Neuronal stem cell (in vitro differentiated cells): ENCODE measurements around the gene SGSM1.

Source experiments
- DNase-seq: peaks from one replicate; pipeline ENCODE4 v3.0.0-alpha.2; 2013; ENCODE audit warnings: low spot score
- H2AFZ ChIP-seq: one replicate; pipeline ENCODE4 v1.6.1; 2013; ENCODE audit warnings: mild to moderate bottlenecking, low read length, inconsistent platforms
- H2AK5ac ChIP-seq: 2 replicates; pipeline ENCODE4 v1.6.1; 2013; ENCODE audit warnings: low read depth, mild to moderate bottlenecking, inconsistent platforms, low read length, moderate library complexity, mixed read lengths
- H2BK120ac ChIP-seq: 2 replicates; pipeline ENCODE4 v1.6.1; 2013; ENCODE audit warnings: low read depth, mild to moderate bottlenecking, inconsistent platforms, low read length, moderate library complexity, mixed read lengths
- H2BK12ac ChIP-seq: one replicate; pipeline ENCODE4 v1.6.1; 2013; ENCODE audit warnings: low read length, inconsistent platforms
- H2BK15ac ChIP-seq: 2 replicates; pipeline ENCODE4 v1.6.1; 2013; ENCODE audit warnings: mild to moderate bottlenecking, low read length, inconsistent platforms, mixed read lengths
- H2BK5ac ChIP-seq: one replicate; pipeline ENCODE4 v1.6.1; 2013; ENCODE audit warnings: inconsistent platforms, mild to moderate bottlenecking, low read length, moderate library complexity
- H3K14ac ChIP-seq: one replicate; pipeline ENCODE4 v1.6.1; 2013; ENCODE audit warnings: low read length, inconsistent platforms
- H3K18ac ChIP-seq: 2 replicates; pipeline ENCODE4 v1.6.1; 2013; ENCODE audit warnings: low read length, inconsistent platforms
- H3K23ac ChIP-seq: 2 replicates; pipeline ENCODE4 v1.6.1; 2013; ENCODE audit warnings: low read depth, mild to moderate bottlenecking, mixed read lengths, low read length, inconsistent platforms; ENCODE audit not compliant: poor library complexity
- H3K27ac ChIP-seq: replicated peaks from 3 replicates; pipeline ENCODE4 v1.5.1; 2013; ENCODE audit warnings: low read length, inconsistent platforms
- H3K27me3 ChIP-seq, 3 experiments: 2 replicates each; pipeline ENCODE4 v1.6.1; 2013; ENCODE audit warnings: low read length in 3 of 3, mild to moderate bottlenecking in 2 of 3, inconsistent platforms in 1 of 3, low read depth in 1 of 3, mixed read lengths in 1 of 3, moderate library complexity in 1 of 3; ENCODE audit not compliant: control insufficient read depth in 3 of 3, insufficient read depth in 3 of 3
- H3K36me3 ChIP-seq, 2 donors: replicated peaks in 1 of 2; 2 replicates each; pipeline ENCODE4 v1.6.1; 2013; ENCODE audit warnings: low read length in 2 of 2; ENCODE audit not compliant: control insufficient read depth in 2 of 2, insufficient read depth in 2 of 2
- H3K4ac ChIP-seq: 2 replicates; pipeline ENCODE4 v1.6.1; 2013; ENCODE audit warnings: inconsistent platforms, mild to moderate bottlenecking, low read length, moderate library complexity
- H3K4me1 ChIP-seq, 2 donors: 1 replicate in 1 of 2; 2 replicates in 1 of 2; pipeline ENCODE4 v1.6.1; 2013; ENCODE audit warnings: low read length in 2 of 2, low read depth in 1 of 2; ENCODE audit not compliant: control insufficient read depth in 2 of 2, insufficient read depth in 1 of 2
- H3K4me2 ChIP-seq: one replicate; pipeline ENCODE4 v1.6.1; 2013; ENCODE audit warnings: mild to moderate bottlenecking, low read length, inconsistent platforms; ENCODE audit not compliant: insufficient read depth, poor library complexity, severe bottlenecking
- H3K4me3 ChIP-seq, 2 donors: 2 replicates each; pipeline ENCODE4 v1.5.1; 2013; ENCODE audit warnings: low read length in 2 of 2, mild to moderate bottlenecking in 2 of 2, inconsistent platforms in 1 of 2, moderate library complexity in 1 of 2
- H3K79me1 ChIP-seq: one replicate; pipeline ENCODE4 v1.6.1; 2013; ENCODE audit warnings: low read depth, mild to moderate bottlenecking, inconsistent platforms, low read length, moderate library complexity
- H3K9ac ChIP-seq: one replicate; pipeline ENCODE4 v1.6.1; 2013; ENCODE audit warnings: mild to moderate bottlenecking, low read depth, low read length, inconsistent platforms; ENCODE audit not compliant: poor library complexity
- H3K9me3 ChIP-seq, 2 donors: replicated peaks in 1 of 2; 2 replicates each; pipeline versions ENCODE3 to v1.6.1; 2013; ENCODE audit warnings: low read length in 2 of 2, mild to moderate bottlenecking in 2 of 2, inconsistent platforms in 1 of 2, low read depth in 1 of 2, mixed read lengths in 1 of 2, moderate library complexity in 1 of 2; ENCODE audit not compliant: control insufficient read depth in 2 of 2, insufficient read depth in 1 of 2
- H4K8ac ChIP-seq: one replicate; pipeline ENCODE4 v1.6.1; 2013; ENCODE audit warnings: low read depth, mild to moderate bottlenecking, inconsistent platforms, low read length, moderate library complexity
- H4K91ac ChIP-seq: one replicate; pipeline ENCODE4 v1.6.1; 2013; ENCODE audit warnings: low read length, low read depth, mild to moderate bottlenecking, inconsistent platforms; ENCODE audit not compliant: poor library complexity
- WGBS, 2 donors: extraction: QIAGEN DNeasy Blood & Tissue Kit; methylation state at CpG; one replicate each; pipeline ENCODE4 v1.1.7; 2013; ENCODE audit warnings: missing lambda C conversion rate in 2 of 2, mixed read lengths in 1 of 2; ENCODE audit not compliant: insufficient read length in 2 of 2, insufficient replicate concordance in 1 of 2; ENCODE audit errors: extremely low coverage in 2 of 2; 5-methylcytosine and 5-hydroxymethylcytosine counted together

Gene SGSM1

DNA sequence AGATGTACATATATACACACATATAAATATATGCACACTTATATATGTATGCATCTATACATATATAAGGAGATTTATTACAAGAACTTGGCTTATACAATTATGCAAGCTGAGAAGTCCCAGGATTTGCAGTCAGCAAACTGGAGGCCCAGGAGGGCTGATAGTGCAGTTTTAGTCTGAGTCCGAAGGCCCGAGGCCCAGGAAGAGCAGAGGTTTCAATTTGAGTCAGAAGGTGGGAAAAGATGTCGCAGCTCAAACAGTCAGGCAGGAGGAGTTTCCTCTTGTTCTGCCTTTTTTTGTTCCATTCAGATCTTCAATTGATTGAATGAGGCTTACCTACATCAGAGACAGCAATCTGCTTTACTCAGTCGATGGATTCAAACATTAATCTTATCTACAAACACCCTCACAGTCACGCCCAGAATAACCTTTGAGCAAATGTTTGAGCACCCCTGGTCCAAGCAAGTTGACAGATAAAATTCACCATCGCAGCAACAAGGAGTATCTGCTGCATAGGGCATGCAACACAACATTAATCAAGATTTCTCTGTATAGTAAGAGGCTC lies 4.0 kb upstream of the SGSM1 start:
- Histone ChIP-seq H3K36me3 (no peaks in the 10 kb centered on the region), H3K9me3 (no peaks in the 10 kb centered on the region), H2BK5ac (no peak overlapping the region), H3K4ac (no peak overlapping the region), H3K23ac (no peak overlapping the region), H4K91ac (no peak overlapping the region), H3K4me2 (no peak overlapping the region), H3K4me3 (no peak overlapping the region), H3K18ac (no peak overlapping the region), H3K27me3 (peaks cover 0 to 14% (median 3%) of the 10 kb centered on the region in 3 experiments), H3K4me1 (peaks cover 0 to 3% of the 10 kb centered on the region in 2 donors), H2AFZ (no peak overlapping the region), H2BK12ac (no peak overlapping the region), H3K14ac (no peak overlapping the region), H4K8ac (no peak overlapping the region), H2AK5ac (no peak overlapping the region), H3K9ac (no peak overlapping the region), H2BK120ac (no peak overlapping the region), H3K79me1 (no peaks in the 10 kb centered on the region), H2BK15ac (no peak overlapping the region), H3K27ac (no peak overlapping the region)
- no peak for DNase-seq
- WGBS, 2 donors, result no CpG with 5 or more reads among the region's 6 CpGs

DNA sequence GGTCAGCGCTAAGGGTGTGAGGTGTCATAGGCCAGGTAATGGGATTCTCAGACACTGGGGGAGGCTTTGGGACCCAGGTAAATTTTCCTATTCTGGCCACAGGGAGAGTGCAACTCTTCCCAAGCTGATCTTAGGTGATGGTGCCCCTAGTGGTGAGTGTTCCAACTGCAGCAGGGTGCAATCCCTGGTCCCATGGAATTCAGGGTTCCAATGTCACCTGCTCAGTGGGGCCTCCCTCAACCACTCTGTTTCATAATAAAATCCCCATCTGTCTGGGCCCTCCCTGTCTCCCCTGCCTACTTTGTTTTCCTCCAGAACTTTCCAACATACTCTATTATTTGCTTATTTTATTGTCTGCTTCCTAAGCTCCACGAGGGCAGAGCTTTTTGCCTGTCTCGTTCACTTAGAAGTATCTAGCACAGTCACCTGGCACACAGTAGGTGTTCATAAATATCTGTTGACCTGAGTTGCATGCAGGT lies 2.9 kb upstream of the SGSM1 start:
- no peak overlapping the region for H4K8ac ChIP-seq
- no peak overlapping the region for H3K18ac ChIP-seq
- H4K91ac ChIP-seq, result no peak overlapping the region
- peaks cover 0 to 14% (median 8%) of the 10 kb centered on the region in 3 experiments for H3K27me3 ChIP-seq
- no peak overlapping the region for H2BK12ac ChIP-seq
- H2BK15ac ChIP-seq, result no peak overlapping the region
- no peak overlapping the region for H3K9ac ChIP-seq
- no CpG with 5 or more reads among the region's 3 CpGs for WGBS, 2 donors
- no peak overlapping the region for H3K27ac ChIP-seq
- no peaks in the 10 kb centered on the region for H3K36me3 ChIP-seq
- H2AFZ ChIP-seq, result no peak overlapping the region
- no peak overlapping the region for H3K4ac ChIP-seq
- H3K4me3 ChIP-seq, result no peak overlapping the region
- no peak overlapping the region for H2BK120ac ChIP-seq
- H3K4me2 ChIP-seq, result no peak overlapping the region
- no peaks in the 10 kb centered on the region for H3K9me3 ChIP-seq
- no peak overlapping the region for H2BK5ac ChIP-seq
- no peak overlapping the region for H2AK5ac ChIP-seq
- H3K79me1 ChIP-seq, result no peaks in the 10 kb centered on the region
- H3K23ac ChIP-seq, result no peak overlapping the region
- H3K4me1 ChIP-seq, result peaks cover 0 to 8% of the 10 kb centered on the region in 2 donors
- H3K14ac ChIP-seq, result no peak overlapping the region
- peak; percentile 65 for DNase-seq

DNA sequence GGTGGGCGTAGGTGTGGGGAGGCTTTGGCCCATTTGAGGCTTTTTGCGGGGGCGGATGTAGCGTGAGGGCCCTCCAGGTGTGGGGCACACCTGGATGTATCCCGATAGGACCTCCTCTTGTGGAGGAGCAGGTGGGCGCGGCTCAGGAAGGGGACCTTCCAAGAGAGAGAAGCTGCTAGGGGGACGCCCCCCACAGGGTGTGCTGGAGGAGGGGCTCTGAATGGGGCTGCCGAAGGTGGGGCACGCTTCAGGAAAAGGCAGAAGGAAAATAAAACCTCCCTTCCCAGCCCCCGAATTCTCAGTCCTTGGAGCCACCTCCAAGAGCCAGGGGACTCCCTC lies 621 bp downstream of the SGSM1 start:
- no peak overlapping the region for H4K91ac ChIP-seq
- H3K4me1 ChIP-seq, result peaks cover 4 to 22% of the 10 kb centered on the region in 2 donors
- H3K36me3 ChIP-seq, result no peaks in the 10 kb centered on the region
- no peak for DNase-seq
- no peaks in the 10 kb centered on the region for H3K9me3 ChIP-seq
- H2BK120ac ChIP-seq, result no peak overlapping the region
- H3K27ac ChIP-seq, result no peak overlapping the region
- no peak overlapping the region for H4K8ac ChIP-seq
- peak overlapping the region; percentile 55 for H2BK5ac ChIP-seq
- WGBS, 2 donors, result no CpG with 5 or more reads among the region's 11 CpGs
- no peak overlapping the region for H2BK12ac ChIP-seq
- peak overlapping the region; percentile 98 for H3K18ac ChIP-seq
- peak overlapping the region; percentile 36 for H3K23ac ChIP-seq
- no peak overlapping the region for H3K4ac ChIP-seq
- peak overlapping the region; percentile 76 for H2BK15ac ChIP-seq
- no peak overlapping the region for H3K14ac ChIP-seq
- H3K4me2 ChIP-seq, result peak overlapping the region; percentile 95
- no peaks in the 10 kb centered on the region for H3K79me1 ChIP-seq
- H3K27me3 ChIP-seq, result peaks cover 0 to 21% (median 8%) of the 10 kb centered on the region in 3 experiments
- H2AK5ac ChIP-seq, result peak overlapping the region; percentile 73
- peak overlapping the region; percentile 98 for H2AFZ ChIP-seq
- peak overlapping the region; percentile 88 for H3K9ac ChIP-seq
- H3K4me3 ChIP-seq, result peak overlapping the region; percentile 49 to 86

DNA sequence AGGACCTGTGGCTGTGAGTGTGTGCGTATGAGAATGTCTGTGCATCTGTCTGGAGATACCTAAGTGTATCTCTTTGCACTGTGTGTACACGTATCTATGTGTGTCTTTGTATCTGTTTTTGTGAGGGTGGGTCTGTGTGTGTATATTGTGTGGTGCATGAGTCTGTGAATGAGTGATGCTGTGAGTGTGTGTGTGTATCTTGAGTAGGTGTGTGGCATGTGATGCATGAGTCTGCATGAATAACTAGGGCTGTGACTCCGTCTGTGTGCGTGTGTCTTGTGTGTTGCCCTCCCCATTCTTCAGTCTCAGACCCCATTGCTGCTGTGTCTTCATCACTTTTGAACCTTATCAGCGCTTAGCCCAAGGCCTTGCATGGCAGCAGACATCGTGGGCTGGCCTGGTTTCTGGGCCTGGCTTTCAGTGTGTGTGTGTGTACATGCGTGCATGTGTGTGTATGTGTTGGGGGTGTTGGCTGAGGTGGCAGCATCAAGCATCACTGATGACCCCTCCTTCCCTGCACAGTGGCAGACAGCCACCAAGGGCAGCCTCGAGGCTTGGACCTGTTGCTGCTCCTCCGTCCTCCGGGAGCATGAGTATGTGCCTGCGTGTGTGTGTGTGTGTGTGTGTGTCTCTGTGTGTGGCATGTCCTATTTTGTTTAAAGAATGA lies 1.4 kb downstream of the SGSM1 start:
- H3K27me3 ChIP-seq, result peaks cover 0 to 21% (median 8%) of the 10 kb centered on the region in 3 experiments
- H3K36me3 ChIP-seq, result no peaks in the 10 kb centered on the region
- no peak overlapping the region for H4K91ac ChIP-seq
- peak overlapping the region; percentile 38 for H2AK5ac ChIP-seq
- no peak overlapping the region for H3K23ac ChIP-seq
- H3K4me2 ChIP-seq, result no peak overlapping the region
- peaks cover 4 to 19% of the 10 kb centered on the region in 2 donors for H3K4me1 ChIP-seq
- no peak for DNase-seq
- H2BK15ac ChIP-seq, result no peak overlapping the region
- no peak overlapping the region for H3K9ac ChIP-seq
- H3K14ac ChIP-seq, result no peak overlapping the region
- no peak overlapping the region for H3K4me3 ChIP-seq
- H3K18ac ChIP-seq, result peak overlapping the region; percentile 68
- H4K8ac ChIP-seq, result no peak overlapping the region
- H3K4ac ChIP-seq, result no peak overlapping the region
- no peak overlapping the region for H2BK120ac ChIP-seq
- no peak overlapping the region for H3K27ac ChIP-seq
- H3K79me1 ChIP-seq, result no peaks in the 10 kb centered on the region
- H3K9me3 ChIP-seq, result no peaks in the 10 kb centered on the region
- H2AFZ ChIP-seq, result no peak overlapping the region
- no peak overlapping the region for H2BK5ac ChIP-seq
- no CpG with 5 or more reads among the region's 11 CpGs for WGBS, 2 donors
- peak overlapping the region; percentile 8 for H2BK12ac ChIP-seq
